Nephron progenitor cell (in vitro differentiated cells): ENCODE results near the gene PPP1R8.
"Not testable (repeated sequence)": the region's sequence is repeated elsewhere in the genome, so short reads cannot be mapped to it uniquely, and the experiment has no call there.

Experiments
- DNase-seq: peaks from one replicate; pipeline ENCODE4 v3.0.0; 2021
- H3K27ac Mint-ChIP-seq: 2 replicates; pipeline ENCODE4 v1.8.0; 2021; ENCODE audit warnings: mild to moderate bottlenecking, moderate library complexity, mixed read lengths
- H3K27me3 Mint-ChIP-seq: 2 replicates; pipeline ENCODE4 v1.8.0; 2021; ENCODE audit warnings: mild to moderate bottlenecking, low read depth, mixed read lengths; ENCODE audit not compliant: poor library complexity
- H3K36me3 Mint-ChIP-seq: 2 replicates; pipeline ENCODE4 v1.8.0; 2021; ENCODE audit warnings: low read depth, mixed read lengths
- H3K4me1 Mint-ChIP-seq: 2 replicates; pipeline ENCODE4 v1.8.0; 2021; ENCODE audit warnings: mixed read lengths
- H3K4me3 Mint-ChIP-seq: 2 replicates; pipeline ENCODE4 v1.8.0; 2021; ENCODE audit warnings: mild to moderate bottlenecking, moderate library complexity, mixed read lengths
- H3K9me3 Mint-ChIP-seq: 2 replicates; pipeline ENCODE4 v1.8.0; 2021; ENCODE audit warnings: mild to moderate bottlenecking, moderate library complexity, mixed read lengths
- CTCF ChIP-seq: fragments of 200-600 bp; sonication (generic); IDR thresholded peaks from 2 replicates; pipeline ENCODE4 v1.5.0; 2021; ENCODE audit warnings: antibody characterized with exemption

Gene PPP1R8

GRCh38 chr1:27789540-27790041 is 41.0 kb upstream of the PPP1R8 start:
- Mint-ChIP-seq H3K27me3 (no peaks in the 10 kb centered on the region), H3K4me1 (no peaks in the 10 kb centered on the region), H3K36me3 (peaks cover 24% of the 10 kb centered on the region), H3K9me3 (no peaks in the 10 kb centered on the region), H3K4me3 (no peak overlapping the region), H3K27ac (no peak overlapping the region)
- no peak for TF ChIP-seq CTCF
- DNase-seq, result no peak

- H3K36me3 Mint-ChIP-seq, result peaks cover 30% of the 10 kb centered on the region
- H3K9me3 Mint-ChIP-seq, H3K27me3 Mint-ChIP-seq, H3K27ac Mint-ChIP-seq, H3K4me1 Mint-ChIP-seq, DNase-seq, H3K4me3 Mint-ChIP-seq: not testable (repeated sequence)
These were observed 40.3 kb upstream of the PPP1R8 start for GRCh38 chr1:27790270-27790669.

- Mint-ChIP-seq H3K9me3 (no peaks in the 10 kb centered on the region), H3K27me3 (no peaks in the 10 kb centered on the region), H3K27ac (no peak overlapping the region), H3K36me3 (peaks cover 41% of the 10 kb centered on the region), H3K4me3 (no peak overlapping the region), H3K4me1 (no peaks in the 10 kb centered on the region)
- TF ChIP-seq CTCF, result no peak
- no peak for DNase-seq
These were observed 35.0 kb upstream of the PPP1R8 start for GRCh38 chr1:27795601-27796000.

GRCh38 chr1:27804791-27805190 is 25.8 kb upstream of the PPP1R8 start:
- Mint-ChIP-seq H3K27me3 (no peaks in the 10 kb centered on the region), H3K4me1 (no peaks in the 10 kb centered on the region), H3K4me3 (no peak overlapping the region), H3K27ac (no peak overlapping the region), H3K36me3 (peaks cover 52% of the 10 kb centered on the region), H3K9me3 (no peaks in the 10 kb centered on the region)
- TF ChIP-seq CTCF, result no peak
- DNase-seq, result no peak

GRCh38 chr1:27806758-27807157 is 23.8 kb upstream of the PPP1R8 start:
- Mint-ChIP-seq H3K4me3 (no peak overlapping the region), H3K36me3 (peaks cover 48% of the 10 kb centered on the region), H3K27me3 (no peaks in the 10 kb centered on the region), H3K27ac (no peak overlapping the region), H3K4me1 (no peaks in the 10 kb centered on the region), H3K9me3 (no peaks in the 10 kb centered on the region)
- DNase-seq, result no peak
- TF ChIP-seq CTCF, result no peak

- H3K4me3 Mint-ChIP-seq, result no peak overlapping the region
These were observed 23.2 kb upstream of the PPP1R8 start for GRCh38 chr1:27807385-27807784.

GRCh38 chr1:27808131-27808530 is 22.5 kb upstream of the PPP1R8 start:
- H3K36me3 Mint-ChIP-seq, result peaks cover 41% of the 10 kb centered on the region
- DNase-seq, H3K27ac Mint-ChIP-seq, H3K4me1 Mint-ChIP-seq, H3K9me3 Mint-ChIP-seq, H3K4me3 Mint-ChIP-seq, H3K27me3 Mint-ChIP-seq: not testable (repeated sequence)

More at GRCh38 chr1:27807385-27807784, 23.2 kb upstream of the PPP1R8 start:
- DNase-seq, result no peak
- TF ChIP-seq CTCF, result no peak
- Mint-ChIP-seq H3K4me1 (no peaks in the 10 kb centered on the region), H3K9me3 (no peaks in the 10 kb centered on the region), H3K36me3 (peaks cover 49% of the 10 kb centered on the region), H3K27me3 (no peaks in the 10 kb centered on the region), H3K27ac (no peak overlapping the region)
